ENCODE results near the gene CCDC175.

CCDC175 gene

GRCh38 chr14:59483819-59484638 lies 92.6 kb downstream of the CCDC175 start, which contains the start of the genes JKAMP and L3HYPDH:
Gene JKAMP (plus strand): TSS chr14:59484517. CDS start chr14:59484590, 73 bp downstream.
Gene L3HYPDH (minus strand): TSS chr14:59484408. CDS start chr14:59484316, 92 bp downstream.
- ATAC-seq (ENCODE audit: insufficient read depth, low read depth) (peak; percentile 92), DNase-seq (peak; percentile 98)
- peak within 1 kb of the TSS; percentile 89 for H3K4me2 ChIP-seq (ENCODE audit: insufficient read depth, low read length)
- peak within 1 kb of the TSS; percentile 97 for H2AFZ ChIP-seq (ENCODE audit: low read depth, low read length)
- peak within 1 kb of the TSS; percentile 87 for H3K27ac ChIP-seq (ENCODE audit: low read length)
- TF ChIP-seq CTCF (IDR thresholded peaks at IDR 0.05; ENCODE audit: borderline replicate concordance, extremely low read depth, low read length, poor library complexity, severe bottlenecking) (peak; percentile 56), EZH2 (IDR thresholded peaks at IDR 0.05; ENCODE audit: borderline replicate concordance, low read depth, low read length, severe bottlenecking) (no peak)
- no peaks in the 10 kb centered on the region for H4K20me1 ChIP-seq (ENCODE audit: insufficient read depth, low read length)
- peaks cover 16% of the 10 kb centered on the region for H3K36me3 ChIP-seq (ENCODE audit: insufficient read depth, low read length)
- peak within 1 kb of the TSS; percentile 74 to 79 for H3K4me3 ChIP-seq (ENCODE audit: low read depth in 1 of 2, low read length in 2 of 2)
- H3K9ac ChIP-seq (ENCODE audit: low read depth, low read length): peak within 1 kb of the TSS; percentile 84
- peaks cover 50% of the 10 kb centered on the region for H3K4me1 ChIP-seq (ENCODE audit: insufficient read depth, low read length)
- H3K9me3 ChIP-seq (ENCODE audit: insufficient read depth, low read length, severe bottlenecking): no peaks in the 10 kb centered on the region
- H3K27me3 ChIP-seq (ENCODE audit: insufficient read depth, low read length, poor library complexity): no peaks in the 10 kb centered on the region
- H3K79me2 ChIP-seq (ENCODE audit: insufficient read depth, low read length): peaks cover 44% of the 10 kb centered on the region

DNA sequence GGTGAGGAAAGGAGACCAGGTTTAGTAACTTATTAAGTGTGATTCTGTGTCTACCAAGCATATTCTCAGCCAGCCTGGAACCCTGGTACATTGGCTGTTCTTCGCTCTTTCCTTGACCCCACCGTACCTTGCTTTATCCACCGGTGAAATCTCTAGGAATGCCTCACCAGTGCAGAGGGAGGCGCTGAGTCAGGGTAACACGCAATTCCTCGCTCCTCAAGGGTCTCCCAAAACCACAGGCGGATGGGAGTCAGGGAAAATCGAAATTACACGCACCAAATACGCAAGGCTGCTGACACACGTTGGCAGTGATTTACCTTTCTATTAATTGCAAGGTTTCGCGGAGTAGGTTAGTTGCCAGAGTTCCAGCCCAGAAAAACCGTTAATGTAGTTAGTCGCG lies 93.2 kb downstream of the CCDC175 start:
- Histone ChIP-seq H3K9me3 (ENCODE audit: insufficient read depth, low read length, severe bottlenecking) (no peaks in the 10 kb centered on the region), H3K79me2 (ENCODE audit: insufficient read depth, low read length) (peaks cover 44% of the 10 kb centered on the region), H3K27me3 (ENCODE audit: insufficient read depth, low read length, poor library complexity) (no peaks in the 10 kb centered on the region), H3K4me3 (ENCODE audit: low read depth in 1 of 2, low read length in 2 of 2) (peak overlapping the region; percentile 74 to 79; a peak in 3 of 4 replicates), H4K20me1 (ENCODE audit: insufficient read depth, low read length) (no peaks in the 10 kb centered on the region), H3K27ac (ENCODE audit: low read length) (peak overlapping the region; percentile 87), H3K36me3 (ENCODE audit: insufficient read depth, low read length) (peaks cover 12% of the 10 kb centered on the region), H3K4me1 (ENCODE audit: insufficient read depth, low read length) (peaks cover 50% of the 10 kb centered on the region), H3K9ac (ENCODE audit: low read depth, low read length) (peak overlapping the region; percentile 84), H3K4me2 (ENCODE audit: insufficient read depth, low read length) (peak overlapping the region; percentile 89), H2AFZ (ENCODE audit: low read depth, low read length) (peak overlapping the region; percentile 97)
- ATAC-seq (ENCODE audit: insufficient read depth, low read depth): no peak
- TF ChIP-seq EZH2 (IDR thresholded peaks at IDR 0.05; ENCODE audit: borderline replicate concordance, low read depth, low read length, severe bottlenecking): no peak
- TF ChIP-seq CTCF (IDR thresholded peaks at IDR 0.05; ENCODE audit: borderline replicate concordance, extremely low read depth, low read length, poor library complexity, severe bottlenecking): no peak
- no peak for DNase-seq

- peaks cover 44% of the 10 kb centered on the region for H3K79me2 ChIP-seq (ENCODE audit: insufficient read depth, low read length)
- H2AFZ ChIP-seq (ENCODE audit: low read depth, low read length): peak overlapping the region; percentile 97
- H3K4me3 ChIP-seq (ENCODE audit: low read depth in 1 of 2, low read length in 2 of 2): peak overlapping the region; percentile 74 to 79; a peak in 3 of 4 replicates
- peaks cover 50% of the 10 kb centered on the region for H3K4me1 ChIP-seq (ENCODE audit: insufficient read depth, low read length)
- peak overlapping the region; percentile 84 for H3K9ac ChIP-seq (ENCODE audit: low read depth, low read length)
- no peaks in the 10 kb centered on the region for H3K9me3 ChIP-seq (ENCODE audit: insufficient read depth, low read length, severe bottlenecking)
- peaks cover 7% of the 10 kb centered on the region for H3K36me3 ChIP-seq (ENCODE audit: insufficient read depth, low read length)
- H4K20me1 ChIP-seq (ENCODE audit: insufficient read depth, low read length): no peaks in the 10 kb centered on the region
- TF ChIP-seq EZH2 (IDR thresholded peaks at IDR 0.05; ENCODE audit: borderline replicate concordance, low read depth, low read length, severe bottlenecking) (no peak), CTCF (IDR thresholded peaks at IDR 0.05; ENCODE audit: borderline replicate concordance, extremely low read depth, low read length, poor library complexity, severe bottlenecking) (no peak)
- peak overlapping the region; percentile 87; the same call in 1 of the 2 replicates for H3K27ac ChIP-seq (ENCODE audit: low read length)
- peak overlapping the region; percentile 89 for H3K4me2 ChIP-seq (ENCODE audit: insufficient read depth, low read length)
- DNase-seq: no peak
- ATAC-seq (ENCODE audit: insufficient read depth, low read depth): no peak
- H3K27me3 ChIP-seq (ENCODE audit: insufficient read depth, low read length, poor library complexity): no peaks in the 10 kb centered on the region
Observed at GRCh38 chr14:59482541-59483331, 93.9 kb downstream of the CCDC175 start.
